NCI-H2227 (cell line): ENCODE data around the gene EFCAB9.

ENCODE experiments used
- DNase-seq: peaks from one replicate; lab custom pipeline; 2025; ENCODE audit not compliant: unreplicated experiment; lab: John Stamatoyannopoulos, UW

EFCAB9 gene

DNA sequence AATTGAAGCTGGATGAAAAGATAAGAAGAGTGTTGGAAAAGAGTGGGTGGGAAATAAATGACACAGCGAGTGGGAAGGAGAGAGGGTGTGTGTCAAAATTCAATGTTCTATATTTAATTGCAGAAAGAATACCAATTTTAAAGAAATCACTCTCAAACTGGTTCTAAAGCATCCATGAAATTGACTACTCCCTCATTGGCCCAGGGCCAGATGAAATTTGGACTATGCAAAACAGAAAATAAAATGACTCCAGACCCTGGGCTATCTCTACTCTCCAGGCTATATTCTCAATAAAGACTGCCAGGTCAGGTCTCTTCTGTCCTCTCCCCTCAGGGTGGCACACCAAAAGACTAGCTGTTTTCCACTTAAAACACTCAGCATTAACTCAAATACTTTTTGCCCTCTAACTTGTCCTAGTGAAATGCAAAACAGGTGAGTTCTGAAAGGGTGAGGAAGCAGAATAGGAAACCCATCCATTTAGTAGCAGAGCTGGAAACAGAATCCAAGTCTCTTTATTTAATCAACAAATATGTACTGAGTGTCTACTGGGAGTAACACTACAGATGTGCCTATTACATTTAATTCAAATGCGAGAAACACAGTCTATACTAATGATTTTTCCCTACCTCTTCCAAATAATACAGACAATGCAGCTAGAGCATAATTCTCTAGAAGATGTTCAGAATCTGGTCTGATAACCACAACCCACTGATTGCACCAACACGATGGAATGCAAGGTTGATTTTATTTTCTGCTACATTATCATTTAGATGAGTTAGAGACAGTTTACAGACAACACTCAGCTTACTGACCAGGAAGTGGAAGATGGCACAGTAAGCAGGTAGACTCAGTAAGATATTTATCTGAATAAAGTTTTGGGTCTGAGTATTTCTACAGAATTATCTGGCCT lies 42.1 kb downstream of the EFCAB9 start:
- DNase-seq, result no peak

GRCh38 chr5:172238334-172238733 lies 44.4 kb downstream of the EFCAB9 start:
- DNase-seq, result no peak

DNA sequence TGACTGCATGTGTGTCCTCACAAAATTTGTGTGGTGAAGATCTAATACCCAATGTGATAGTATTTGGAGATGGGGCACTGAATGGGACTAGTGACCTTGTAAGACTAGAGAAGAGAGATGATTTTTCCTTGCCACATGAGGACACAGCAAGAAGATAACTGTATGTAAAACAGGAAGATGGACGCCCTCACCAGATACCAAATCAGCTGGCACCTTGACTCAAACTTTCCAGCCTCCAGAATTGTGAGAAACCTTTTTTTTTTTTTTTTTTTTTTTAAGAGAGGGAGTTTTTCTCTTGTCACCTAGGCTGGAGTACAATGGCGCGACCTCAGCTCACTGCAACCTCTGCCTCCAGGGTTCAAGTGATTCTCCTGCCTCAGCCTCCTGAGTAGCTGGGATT lies 49.3 kb downstream of the EFCAB9 start:
- no peak for DNase-seq

GRCh38 chr5:172245046-172245445 lies 51.1 kb downstream of the EFCAB9 start:
- DNase-seq, result no peak

DNA sequence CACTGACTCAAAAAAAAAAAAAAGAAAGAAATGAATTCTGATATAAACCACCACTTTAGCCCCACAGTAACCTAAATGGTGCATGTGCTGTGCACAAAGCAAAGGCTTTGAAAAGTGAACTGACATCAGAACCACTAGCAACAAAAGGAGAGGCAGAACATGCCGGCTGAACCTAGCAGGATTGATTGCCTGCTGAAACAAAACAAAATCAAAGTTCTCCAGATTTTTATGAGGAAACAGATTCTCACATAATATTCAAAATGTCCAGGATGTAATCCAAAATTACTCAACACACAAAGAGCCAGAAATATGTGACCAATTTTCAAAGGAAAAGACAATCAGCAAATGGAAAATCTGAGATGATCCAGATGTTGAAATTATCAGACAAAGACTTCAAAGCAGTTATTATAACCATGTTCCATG lies 51.7 kb downstream of the EFCAB9 start:
- DNase-seq, result no peak

- no peak for DNase-seq
Measured at GRCh38 chr5:172248637-172249036, 54.7 kb downstream of the EFCAB9 start.

DNA sequence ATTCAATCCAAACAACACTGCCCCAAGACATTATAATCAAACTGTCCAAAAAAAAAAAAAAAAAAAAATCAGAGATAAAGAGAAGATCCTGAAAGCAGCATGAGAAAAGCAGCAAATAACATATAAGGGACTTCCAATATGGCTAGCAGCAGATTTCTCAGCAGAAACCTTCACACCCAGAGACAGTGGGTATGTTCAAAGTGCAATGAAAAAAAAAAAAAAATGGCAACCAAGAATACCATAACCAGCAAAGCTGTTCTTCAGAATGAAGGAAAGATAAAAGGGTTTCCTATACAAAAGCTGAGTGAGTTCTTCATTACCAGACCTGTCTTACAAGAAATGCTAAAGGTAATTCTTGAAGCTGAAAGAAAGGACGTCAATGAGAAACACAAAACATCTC lies 57.4 kb downstream of the EFCAB9 start:
- no peak for DNase-seq

DNA sequence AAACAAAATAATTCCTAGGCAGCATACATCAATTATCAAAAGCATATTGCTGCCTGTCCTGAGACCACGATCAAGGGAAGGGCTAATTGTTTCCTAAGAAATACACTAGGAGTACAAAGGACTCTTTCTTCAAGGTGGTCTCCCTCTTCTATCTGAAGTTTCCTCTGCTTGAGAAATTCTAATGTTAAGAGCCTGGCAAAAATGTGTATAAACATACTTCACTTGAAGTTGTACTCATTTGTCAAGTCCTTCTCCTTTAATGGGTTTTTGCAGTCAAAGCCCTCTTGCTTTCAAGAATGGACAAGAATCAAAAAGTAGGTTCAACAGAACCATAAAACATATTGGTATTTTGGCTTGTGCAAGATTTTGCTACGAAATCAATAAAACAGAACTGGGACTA lies 58.5 kb downstream of the EFCAB9 start:
- DNase-seq, result no peak
